Fibroblast of lung (primary cell): ENCODE data around the gene FAM20C.

Source experiments
- EZH2 ChIP-seq: IDR thresholded peaks from 2 replicates; pipeline ENCODE4 v1.5.1; 2012; ENCODE audit warnings: low read length, control low read depth, mild to moderate bottlenecking; ENCODE audit errors: missing control alignments
- TF ChIP-seq, protein P1 (sequence below), 2 donors: IDR thresholded peaks in 1 of 2; conservative IDR thresholded peaks in 1 of 2; 1 replicate in 1 of 2; 2 replicates in 1 of 2; pipeline ENCODE4 v1.5.1; 2011 to 2012; ENCODE audit warnings: low read length in 2 of 2, control low read depth in 1 of 2, inconsistent platforms in 1 of 2, low read depth in 1 of 2, mild to moderate bottlenecking in 1 of 2

DNA sequence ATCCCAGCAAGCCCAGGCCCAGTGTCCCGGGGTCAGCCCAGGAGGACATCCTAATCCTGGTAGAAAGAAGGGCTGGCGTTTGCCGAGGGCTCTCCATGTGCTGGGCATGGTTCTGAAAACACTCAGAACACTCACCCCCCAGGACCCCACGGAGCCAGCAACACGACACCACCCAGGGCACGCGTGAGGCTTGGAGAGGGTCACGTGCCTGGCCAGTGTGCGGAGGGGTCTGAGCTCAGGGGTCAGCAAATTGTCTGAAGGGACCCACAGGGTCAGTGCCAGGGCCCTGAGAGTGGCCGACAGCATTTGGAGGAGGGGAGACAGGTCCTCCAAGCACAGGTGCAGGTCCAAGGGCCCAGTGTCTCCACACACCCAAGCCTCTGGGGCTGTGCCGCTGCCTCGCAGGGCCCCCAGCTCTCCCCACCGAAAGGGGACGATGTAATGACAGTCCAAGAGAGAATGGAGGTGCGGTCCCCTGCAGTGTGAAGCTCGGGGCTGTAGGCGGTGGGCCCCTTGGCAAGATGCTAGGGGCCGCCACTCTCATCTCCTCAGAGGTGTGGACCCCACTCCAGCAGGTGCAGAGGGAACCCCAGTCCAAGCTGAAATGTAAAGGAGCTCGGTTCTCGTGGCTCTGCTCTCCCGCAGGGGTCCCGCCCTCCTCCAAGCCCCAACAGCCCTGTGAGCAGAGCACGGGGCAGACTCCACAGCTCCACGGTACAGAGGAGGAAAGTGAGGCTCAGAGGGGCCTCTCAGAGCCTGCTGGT is 105.4 kb downstream of the FAM20C start:
- TF ChIP-seq, protein P1, sequence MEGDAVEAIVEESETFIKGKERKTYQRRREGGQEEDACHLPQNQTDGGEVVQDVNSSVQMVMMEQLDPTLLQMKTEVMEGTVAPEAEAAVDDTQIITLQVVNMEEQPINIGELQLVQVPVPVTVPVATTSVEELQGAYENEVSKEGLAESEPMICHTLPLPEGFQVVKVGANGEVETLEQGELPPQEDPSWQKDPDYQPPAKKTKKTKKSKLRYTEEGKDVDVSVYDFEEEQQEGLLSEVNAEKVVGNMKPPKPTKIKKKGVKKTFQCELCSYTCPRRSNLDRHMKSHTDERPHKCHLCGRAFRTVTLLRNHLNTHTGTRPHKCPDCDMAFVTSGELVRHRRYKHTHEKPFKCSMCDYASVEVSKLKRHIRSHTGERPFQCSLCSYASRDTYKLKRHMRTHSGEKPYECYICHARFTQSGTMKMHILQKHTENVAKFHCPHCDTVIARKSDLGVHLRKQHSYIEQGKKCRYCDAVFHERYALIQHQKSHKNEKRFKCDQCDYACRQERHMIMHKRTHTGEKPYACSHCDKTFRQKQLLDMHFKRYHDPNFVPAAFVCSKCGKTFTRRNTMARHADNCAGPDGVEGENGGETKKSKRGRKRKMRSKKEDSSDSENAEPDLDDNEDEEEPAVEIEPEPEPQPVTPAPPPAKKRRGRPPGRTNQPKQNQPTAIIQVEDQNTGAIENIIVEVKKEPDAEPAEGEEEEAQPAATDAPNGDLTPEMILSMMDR (conservative IDR thresholded peaks at IDR 0.05 in 1 of 2, IDR thresholded peaks at IDR 0.05 in 1 of 2; ENCODE audit: low read depth in 1 of 2, low read length in 2 of 2) = no peak
- TF ChIP-seq EZH2 = no peak
